Bronchial epithelial cell (primary cell): ENCODE data around the gene ZMYND19. TPM values are rescaled to one million over a fixed set of nuclear protein-coding genes. Genes with fewer than 3 reads are reported as not detected.
"Not testable (repeated sequence)": the region's sequence is repeated elsewhere in the genome, so short reads cannot be mapped to it uniquely, and the experiment has no call there.

Experiments used
- DNase-seq: peaks from one replicate; pipeline ENCODE4 v3.0.0-alpha.2; 2010; ENCODE audit warnings: low read depth
- FAIRE-seq: peaks from 2 replicates; lab custom pipeline; 2011; peaks lifted over from hg19 to GRCh38; lab: Jason Lieb, UNC
- H3K27me3 ChIP-seq: 2 replicates; pipeline ENCODE4 v1.5.1; 2011; ENCODE audit warnings: low read length; ENCODE audit not compliant: control insufficient read depth, insufficient read depth
- H3K36me3 ChIP-seq: 2 replicates; pipeline ENCODE4 v1.5.1; 2011; ENCODE audit warnings: low read length; ENCODE audit not compliant: control insufficient read depth, insufficient read depth
- H3K4me3 ChIP-seq: 2 replicates; pipeline ENCODE4 v1.5.1; 2011; ENCODE audit warnings: mild to moderate bottlenecking, low read depth, low read length, control low read depth
- total RNA-seq: library from RNA; depleted of rRNA; stranded (reverse); fragments of >200 nt; gene quantifications from 2 replicates; pipeline ENCODE4 v1.2.1, GENCODE V29; 2014
- TF ChIP-seq, protein P1 (sequence below): IDR thresholded peaks from 2 replicates; pipeline ENCODE4 v1.5.1; 2011; ENCODE audit warnings: mild to moderate bottlenecking, moderate library complexity, low read length, control low read depth, inconsistent platforms; ENCODE audit not compliant: insufficient read depth, severe bottlenecking

Gene ZMYND19
- total RNA-seq, 1 donor from 2014 or later: 34.2 TPM

DNA sequence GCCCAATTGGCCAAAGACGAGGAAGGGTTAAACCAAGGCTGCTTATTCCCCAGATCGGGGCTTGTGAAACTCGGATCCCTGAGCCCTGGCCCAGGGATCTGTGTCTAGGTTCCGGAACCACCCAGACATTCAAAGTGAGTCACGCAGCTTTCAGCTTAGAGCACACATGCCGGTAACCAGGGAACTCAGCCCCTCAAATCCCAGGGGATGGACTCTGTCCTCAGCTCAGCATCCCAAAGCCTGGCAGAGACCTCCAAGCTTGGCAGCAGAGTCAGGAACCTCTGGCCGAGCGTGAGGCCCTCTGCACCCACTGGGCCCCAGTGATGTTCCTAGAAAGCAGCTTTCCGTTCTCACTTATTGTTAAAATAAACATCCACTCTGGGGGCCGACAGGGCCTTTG is 45.2 kb downstream of the ZMYND19 start:
- Histone ChIP-seq H3K36me3 (no peaks in the 10 kb centered on the region), H3K4me3 (no peak overlapping the region), H3K27me3 (peaks cover 2% of the 10 kb centered on the region)
- DNase-seq (no peak), FAIRE-seq (no peak)
- TF ChIP-seq, protein P1, sequence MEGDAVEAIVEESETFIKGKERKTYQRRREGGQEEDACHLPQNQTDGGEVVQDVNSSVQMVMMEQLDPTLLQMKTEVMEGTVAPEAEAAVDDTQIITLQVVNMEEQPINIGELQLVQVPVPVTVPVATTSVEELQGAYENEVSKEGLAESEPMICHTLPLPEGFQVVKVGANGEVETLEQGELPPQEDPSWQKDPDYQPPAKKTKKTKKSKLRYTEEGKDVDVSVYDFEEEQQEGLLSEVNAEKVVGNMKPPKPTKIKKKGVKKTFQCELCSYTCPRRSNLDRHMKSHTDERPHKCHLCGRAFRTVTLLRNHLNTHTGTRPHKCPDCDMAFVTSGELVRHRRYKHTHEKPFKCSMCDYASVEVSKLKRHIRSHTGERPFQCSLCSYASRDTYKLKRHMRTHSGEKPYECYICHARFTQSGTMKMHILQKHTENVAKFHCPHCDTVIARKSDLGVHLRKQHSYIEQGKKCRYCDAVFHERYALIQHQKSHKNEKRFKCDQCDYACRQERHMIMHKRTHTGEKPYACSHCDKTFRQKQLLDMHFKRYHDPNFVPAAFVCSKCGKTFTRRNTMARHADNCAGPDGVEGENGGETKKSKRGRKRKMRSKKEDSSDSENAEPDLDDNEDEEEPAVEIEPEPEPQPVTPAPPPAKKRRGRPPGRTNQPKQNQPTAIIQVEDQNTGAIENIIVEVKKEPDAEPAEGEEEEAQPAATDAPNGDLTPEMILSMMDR: no peak

DNA sequence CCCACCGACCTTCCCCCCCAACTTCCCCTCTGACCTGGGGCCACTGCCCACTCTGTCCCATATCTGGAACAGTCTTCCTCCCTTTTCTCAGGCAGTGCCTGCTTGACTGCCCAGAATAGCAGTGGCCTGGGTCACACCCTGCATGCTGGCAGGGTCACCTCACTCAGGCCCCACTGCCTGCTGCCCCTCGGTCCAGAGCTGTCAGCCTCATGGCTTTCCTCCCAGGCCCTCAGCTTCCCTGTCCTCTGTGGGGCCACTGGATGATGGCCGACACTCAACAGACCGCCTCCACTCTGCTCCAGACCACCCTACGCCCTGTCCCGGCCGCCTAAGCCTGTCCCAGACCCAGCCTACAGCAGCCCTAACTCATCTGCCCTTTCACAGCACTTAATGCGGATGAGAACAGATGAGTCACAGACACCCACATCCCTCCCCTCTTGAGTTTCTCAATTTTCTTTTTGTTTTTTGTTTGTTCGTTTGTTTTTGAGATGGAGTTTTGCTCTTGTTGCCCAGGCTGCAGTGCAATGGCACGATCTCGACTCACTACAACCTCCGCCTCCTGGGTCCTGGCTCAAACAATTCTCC is 46.0 kb downstream of the ZMYND19 start:
- no peaks in the 10 kb centered on the region for H3K36me3 ChIP-seq
- FAIRE-seq (no peak), DNase-seq (peak; percentile 13)
- H3K4me3 ChIP-seq: no peak overlapping the region
- TF ChIP-seq, protein P1: no peak
- peaks cover 2% of the 10 kb centered on the region for H3K27me3 ChIP-seq

DNA sequence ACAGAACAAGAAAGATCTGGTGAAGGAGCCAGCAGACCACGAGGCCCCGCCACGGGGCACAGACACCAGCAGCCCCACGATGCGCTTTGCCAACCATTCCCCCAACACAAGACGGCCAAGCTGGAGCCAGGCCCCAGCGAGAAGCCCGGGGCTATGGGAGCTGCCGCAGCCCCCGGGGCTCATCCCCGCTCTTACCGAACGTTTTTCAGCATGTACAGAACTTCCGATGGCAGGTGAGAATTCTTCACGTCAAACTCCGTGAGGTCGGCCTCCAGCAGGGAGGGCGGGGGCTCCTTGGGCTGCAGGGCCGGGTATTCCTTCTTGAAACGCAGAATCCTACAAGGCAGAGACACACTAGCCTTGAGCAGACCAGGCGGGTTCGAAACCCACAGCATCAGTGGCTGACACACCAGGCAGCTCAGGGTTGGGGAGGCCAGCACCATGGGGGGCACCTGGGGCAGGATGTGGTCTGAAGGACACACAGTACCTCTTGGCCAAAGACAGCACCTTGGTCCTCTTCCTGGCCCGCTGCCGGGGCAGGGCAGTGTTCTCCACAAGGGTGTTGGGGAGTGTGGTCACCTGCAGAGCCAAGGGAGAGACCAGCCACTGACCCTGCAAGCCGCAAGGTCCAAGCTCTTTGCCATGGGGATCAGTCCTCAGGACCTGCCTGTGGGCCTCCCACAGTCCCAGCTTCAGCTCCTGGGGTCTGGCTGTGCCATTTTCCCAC is 46.9 kb downstream of the ZMYND19 start:
- TF ChIP-seq, protein P1: no peak
- no peak for FAIRE-seq
- H3K27me3 ChIP-seq: peaks cover 2% of the 10 kb centered on the region

DNA sequence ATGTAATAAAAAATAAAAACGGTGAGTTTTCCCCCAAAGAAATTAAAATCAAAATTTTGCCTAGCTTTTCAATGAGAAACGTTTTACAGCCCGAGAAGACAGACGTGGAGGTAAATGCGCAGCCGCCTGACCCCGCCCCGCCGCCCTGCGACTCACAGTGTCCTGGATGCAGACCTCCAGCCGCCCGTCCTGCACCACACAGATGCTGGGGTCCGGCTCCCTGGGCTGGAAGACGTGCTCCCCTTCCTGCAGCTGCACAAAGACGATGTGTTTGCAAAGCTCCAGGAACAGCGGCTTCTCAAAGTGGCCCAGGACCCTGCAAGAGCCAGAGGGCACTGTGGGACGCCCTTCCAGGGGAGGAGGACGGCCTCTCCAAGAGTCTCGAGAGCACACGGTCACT is 47.8 kb downstream of the ZMYND19 start:
- Histone ChIP-seq H3K4me3 (no peak overlapping the region), H3K36me3 (no peaks in the 10 kb centered on the region), H3K27me3 (peaks cover 2% of the 10 kb centered on the region)
- TF ChIP-seq, protein P1: no peak
- FAIRE-seq: no peak
- DNase-seq: no peak

More for the DNA sequence above, 46.9 kb downstream of the ZMYND19 start:
- H3K36me3 ChIP-seq: no peaks in the 10 kb centered on the region
- H3K4me3 ChIP-seq: no peak overlapping the region
- no peak for DNase-seq

DNA sequence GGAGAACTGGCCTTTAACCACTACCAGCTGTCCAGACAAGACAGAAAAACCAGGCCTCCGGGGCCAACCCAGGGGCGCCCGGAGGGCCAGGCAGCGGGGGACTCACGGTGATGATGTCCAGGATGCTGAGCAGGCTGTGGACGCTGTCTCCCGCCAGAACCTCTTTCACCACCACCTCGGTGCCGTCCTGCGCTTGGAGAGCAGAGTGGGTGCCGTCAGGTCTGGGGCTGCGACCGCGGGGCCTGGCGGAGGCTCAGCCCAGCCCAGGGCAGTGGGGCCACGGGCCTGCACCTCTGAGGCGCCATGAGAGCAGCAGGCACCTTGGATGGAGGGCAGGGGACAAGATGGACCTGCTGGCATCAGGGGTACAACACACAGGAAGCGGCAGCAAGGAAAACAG is 49.8 kb downstream of the ZMYND19 start:
- TF ChIP-seq, protein P1: no peak
- Histone ChIP-seq H3K4me3 (no peak overlapping the region), H3K36me3 (no peaks in the 10 kb centered on the region), H3K27me3 (peaks cover 2% of the 10 kb centered on the region)
- FAIRE-seq: no peak
- DNase-seq: no peak

DNA sequence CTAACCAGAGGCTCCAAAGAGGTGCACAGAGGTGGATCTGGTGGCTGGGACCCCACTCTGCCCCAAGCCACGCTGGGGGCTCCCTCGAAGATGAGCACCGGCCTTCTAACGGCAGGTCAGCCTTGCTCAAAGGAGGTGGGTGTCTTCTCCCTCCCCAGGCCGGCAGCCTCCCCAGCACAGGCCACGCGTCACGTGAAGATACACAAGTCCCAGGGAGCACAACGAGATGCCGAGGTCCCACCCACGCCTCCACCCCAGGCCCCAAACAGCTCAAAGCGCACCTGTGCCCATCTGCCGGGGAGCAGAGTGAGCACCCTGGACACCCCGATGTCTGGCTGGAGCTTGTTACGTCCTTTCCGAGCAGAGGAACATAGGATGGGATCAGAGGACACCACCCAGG is 52.3 kb downstream of the ZMYND19 start:
- no peak for DNase-seq
- Histone ChIP-seq H3K36me3 (no peaks in the 10 kb centered on the region), H3K4me3 (no peak overlapping the region), H3K27me3 (peaks cover 1% of the 10 kb centered on the region)
- no peak for FAIRE-seq
- TF ChIP-seq, protein P1: no peak

DNA sequence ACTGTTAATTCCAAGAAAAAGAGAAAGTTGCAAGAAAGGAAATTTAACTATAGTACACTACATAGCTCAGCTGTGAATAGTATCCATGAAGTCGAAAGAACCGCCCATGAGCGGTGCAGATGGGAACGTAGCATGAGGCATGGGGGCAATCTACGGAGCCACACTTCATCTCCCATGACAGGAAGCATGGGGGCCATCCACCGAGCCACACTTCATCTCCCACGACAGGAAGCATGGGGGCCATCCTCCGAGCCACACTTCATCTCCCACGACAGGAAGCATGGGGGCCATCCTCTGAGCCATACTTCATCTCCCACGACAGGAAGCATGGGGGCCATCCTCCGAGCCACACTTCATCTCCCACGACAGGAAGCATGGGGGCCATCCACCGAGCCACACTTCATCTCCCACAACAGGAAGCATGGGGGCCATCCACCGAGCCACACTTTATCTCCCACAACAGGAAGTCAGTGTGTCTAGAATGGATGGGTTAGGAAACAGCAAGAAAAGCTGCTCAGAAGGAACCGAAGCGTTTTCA is 53.6 kb downstream of the ZMYND19 start:
- not testable (repeated sequence) for H3K27me3 ChIP-seq, DNase-seq, H3K36me3 ChIP-seq, H3K4me3 ChIP-seq, FAIRE-seq
